GM18511 (cell line): ENCODE data around the gene TTLL7.

Experiments
- ATAC-seq: cut with Tn5 transposase; IDR thresholded peaks from one replicate; pipeline ENCODE4 v1.9.1; 2021; ENCODE audit warnings: mild to moderate bottlenecking, moderate library complexity; ENCODE audit not compliant: unreplicated experiment

Gene TTLL7

DNA sequence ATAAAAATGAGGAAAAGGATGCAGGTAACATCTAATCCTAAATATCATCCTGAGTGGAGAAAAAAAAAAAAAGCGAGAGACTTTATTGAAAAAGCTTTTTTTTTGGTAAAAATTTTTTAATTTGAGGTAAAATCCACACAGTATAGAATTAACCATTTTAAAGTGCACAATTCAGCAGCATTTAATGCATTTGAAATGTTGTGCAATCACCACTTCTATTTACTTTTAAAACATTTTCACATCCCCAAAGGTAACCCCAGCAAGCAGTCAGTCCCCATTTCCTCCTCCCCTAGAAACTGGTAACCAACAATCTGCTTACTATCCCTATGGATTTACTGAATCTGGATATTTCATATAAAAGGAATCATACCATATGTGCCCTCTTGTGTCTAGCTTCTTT lies 166.7 kb downstream of the TTLL7 start:
- ATAC-seq, result no peak

DNA sequence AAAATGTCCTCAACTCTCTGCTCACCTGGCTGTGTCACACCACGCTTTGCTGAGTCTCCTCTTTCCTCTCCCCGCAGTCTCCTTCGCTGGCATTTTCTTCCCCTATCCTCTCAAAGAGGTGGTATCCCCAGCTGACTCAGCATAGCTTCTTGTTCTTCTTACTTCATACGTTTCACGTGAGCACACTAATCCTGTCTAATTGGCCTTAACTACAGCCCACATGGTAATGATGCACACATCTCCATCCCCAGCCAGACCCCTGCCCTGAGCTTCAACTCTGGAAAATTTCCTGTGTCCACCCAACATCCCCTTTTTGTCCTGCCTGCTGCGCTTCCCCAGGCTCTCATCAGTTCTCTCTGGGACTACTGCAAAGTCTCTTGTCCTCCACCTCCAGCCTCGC lies 169.8 kb downstream of the TTLL7 start:
- no peak for ATAC-seq

DNA sequence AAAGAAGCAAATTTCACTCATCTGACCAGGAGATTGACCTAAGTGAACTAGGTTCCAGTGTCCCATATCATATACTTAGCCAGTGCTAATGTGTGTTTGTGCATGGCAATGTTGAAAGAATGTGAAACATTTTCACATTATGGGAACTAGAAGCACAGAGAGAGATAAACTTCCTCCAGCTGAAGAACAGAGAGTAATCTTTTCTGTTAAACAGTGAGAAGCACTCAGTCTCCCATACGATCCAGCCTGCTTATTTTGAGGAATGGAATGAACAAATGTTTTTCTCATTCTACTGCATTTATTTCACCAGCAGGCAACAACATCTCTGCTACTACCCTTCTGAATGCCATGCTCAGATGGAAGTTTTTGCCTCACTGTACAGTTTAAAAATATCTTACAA lies 170.5 kb downstream of the TTLL7 start:
- ATAC-seq, result no peak

DNA sequence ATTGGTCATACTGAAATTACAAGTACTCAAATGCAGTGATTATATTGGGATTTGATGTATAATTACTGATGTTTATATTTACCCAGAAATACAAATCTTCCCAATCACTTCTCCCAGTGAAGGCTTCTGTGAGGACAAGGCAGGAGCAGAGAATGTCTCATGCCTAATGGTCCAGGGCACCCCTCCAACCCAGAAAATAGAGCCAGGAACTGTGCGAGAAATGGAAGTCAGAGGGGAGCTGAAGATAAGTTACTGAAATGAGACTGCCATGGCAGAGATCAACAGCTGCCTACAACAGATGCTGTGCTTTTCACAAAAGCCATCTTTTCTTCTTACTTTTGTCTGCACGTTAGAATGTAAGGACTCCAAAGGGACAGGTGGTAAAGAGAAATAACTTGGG lies 171.2 kb downstream of the TTLL7 start:
- no peak for ATAC-seq

DNA sequence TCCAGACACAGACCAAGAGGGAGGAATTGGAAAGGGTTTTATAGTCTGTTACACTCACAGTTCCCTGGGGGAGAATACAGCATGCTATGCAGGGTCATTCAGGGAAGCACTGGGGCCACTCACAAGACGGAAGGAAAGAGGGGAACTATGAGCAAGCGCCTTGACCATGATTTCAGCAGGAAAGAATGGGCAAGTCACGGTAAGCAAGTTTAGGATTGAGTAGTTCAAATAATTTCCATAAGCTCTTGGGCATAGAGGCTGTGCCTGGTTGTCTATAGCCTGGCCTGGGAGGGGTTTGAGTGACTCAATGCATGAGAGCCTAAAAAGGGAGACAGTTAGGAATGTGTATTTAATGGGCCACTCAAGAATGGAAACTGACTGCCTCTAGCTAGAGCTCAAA lies 176.7 kb downstream of the TTLL7 start:
- no peak for ATAC-seq

DNA sequence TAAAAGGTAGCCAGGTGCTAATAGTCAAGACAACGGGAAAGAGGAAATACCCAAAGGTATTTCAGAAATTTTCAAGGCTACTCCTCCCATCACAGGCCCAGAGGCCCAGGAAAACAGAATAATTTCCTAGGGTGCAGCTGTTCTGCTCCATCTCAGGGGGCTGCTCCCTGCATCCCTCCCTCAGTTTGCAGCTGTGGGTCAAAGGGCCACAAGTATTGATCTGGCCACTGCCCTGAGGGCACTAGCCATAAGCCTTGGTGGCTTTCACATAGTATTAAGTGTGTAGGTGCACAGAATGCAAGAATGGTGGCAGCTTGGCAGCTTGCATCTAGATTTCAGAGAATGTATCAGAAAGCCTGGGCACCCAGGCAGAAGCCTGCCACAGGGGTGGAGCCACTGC lies 179.5 kb downstream of the TTLL7 start:
- no peak for ATAC-seq

DNA sequence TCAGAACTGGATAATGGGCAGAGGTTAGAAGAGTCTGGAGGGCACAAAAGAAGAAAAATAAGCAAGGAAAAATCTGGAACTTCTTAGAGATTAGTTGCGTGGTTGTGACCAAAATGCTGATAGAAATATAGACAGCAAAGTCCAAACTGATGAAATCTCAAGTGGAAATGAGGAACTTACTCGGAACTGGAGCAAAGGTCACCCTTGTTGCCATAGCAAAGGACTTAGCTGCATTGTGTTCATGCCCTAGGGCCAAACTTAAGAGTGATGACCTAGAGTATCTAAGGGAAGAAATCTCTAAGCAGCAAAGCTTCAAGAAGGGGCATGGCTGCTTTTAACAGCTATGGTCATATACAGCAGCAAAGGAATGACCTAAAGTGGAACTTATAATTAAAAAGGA lies 180.0 kb downstream of the TTLL7 start:
- peak; percentile 54 for ATAC-seq

DNA sequence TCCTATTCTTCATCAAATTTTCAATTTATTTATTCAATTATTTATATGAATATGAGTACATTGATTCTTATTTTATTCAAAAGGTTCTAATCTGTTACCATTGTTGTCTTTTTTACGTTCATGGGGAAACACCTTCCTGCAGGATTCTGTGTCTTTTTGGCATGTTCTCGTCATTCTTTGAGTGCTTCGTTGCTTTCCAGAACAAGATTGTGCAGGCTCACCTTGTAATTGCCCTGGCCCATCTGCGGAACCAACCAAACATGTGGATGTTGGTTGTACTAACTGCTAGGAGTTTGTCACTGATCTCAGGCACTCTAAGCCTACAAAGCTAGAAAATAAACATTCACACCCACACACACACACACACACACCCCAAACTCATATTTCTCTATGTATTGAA lies 182.1 kb downstream of the TTLL7 start:
- ATAC-seq, result no peak

DNA sequence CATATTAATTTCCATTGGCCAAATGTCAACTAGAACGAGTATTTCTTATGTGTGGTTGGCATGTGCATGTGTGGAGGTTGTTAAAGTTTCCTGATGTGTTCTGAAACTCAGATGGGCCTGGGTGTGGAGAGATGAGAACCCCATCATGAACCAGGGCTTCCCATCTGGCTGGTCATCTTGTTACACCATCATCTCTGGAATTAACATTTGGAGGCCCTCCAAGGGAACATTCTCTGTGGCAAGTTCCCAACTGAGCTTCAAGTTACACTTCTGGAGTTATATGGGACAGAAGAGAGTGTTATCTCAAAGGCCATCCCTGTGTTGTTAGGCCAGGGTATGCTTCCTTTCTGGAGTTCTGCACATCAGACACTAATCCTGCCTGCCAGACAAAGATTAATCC lies 183.6 kb downstream of the TTLL7 start:
- no peak for ATAC-seq
